GM18498 (cell line): ENCODE data around the gene AURKAIP1.
A peak's percentile ranks its signal among the peaks of the same experiment; 100 is the strongest.

Source experiments
- ATAC-seq: cut with Tn5 transposase; IDR thresholded peaks from one replicate; pipeline ENCODE4 v1.9.1; 2021; ENCODE audit warnings: mild to moderate bottlenecking, moderate library complexity; ENCODE audit not compliant: unreplicated experiment

Gene AURKAIP1

GRCh38 chr1:1348420-1349255 lies 26.4 kb downstream of the AURKAIP1 start:
- ATAC-seq = peak; percentile 36

- no peak for ATAC-seq
Observed at GRCh38 chr1:1347663-1348419, 27.2 kb downstream of the AURKAIP1 start.

GRCh38 chr1:1347026-1347595 lies 27.9 kb downstream of the AURKAIP1 start:
- no peak for ATAC-seq

GRCh38 chr1:1346501-1346890 lies 28.5 kb downstream of the AURKAIP1 start:
- no peak for ATAC-seq

DNA sequence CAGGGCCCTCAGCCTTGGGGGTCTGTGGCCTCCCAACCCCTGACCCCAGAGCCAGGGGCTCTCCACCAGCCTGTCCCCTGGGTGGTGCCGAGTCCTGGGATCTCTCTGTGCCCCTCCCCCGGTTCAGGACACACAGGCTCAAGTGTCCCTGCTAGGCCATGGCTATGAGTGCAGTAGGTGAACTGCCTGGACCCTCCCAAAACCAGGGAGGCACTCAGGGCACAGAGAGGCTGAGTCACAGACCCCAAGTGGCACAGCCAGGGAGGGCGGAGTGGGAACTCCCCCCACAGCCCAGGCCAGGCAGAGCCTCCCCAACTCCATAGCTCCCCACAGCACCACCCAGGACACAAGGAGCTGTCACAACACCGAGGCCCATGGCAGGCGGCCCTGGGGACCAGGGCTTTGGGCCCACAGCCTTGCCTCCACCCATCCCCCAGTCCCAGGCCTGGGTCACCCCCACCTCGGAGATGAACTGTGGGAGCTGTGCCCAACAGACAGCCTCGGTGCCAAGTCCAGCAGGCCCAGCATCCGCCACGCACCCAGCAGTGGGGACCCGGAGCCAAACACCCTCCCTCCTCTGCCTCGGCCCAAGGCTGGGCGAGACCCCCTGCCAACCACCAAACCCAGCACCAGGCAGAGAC lies 29.0 kb downstream of the AURKAIP1 start:
- no peak for ATAC-seq

- ATAC-seq = no peak
Observed at GRCh38 chr1:1345384-1345783, 29.6 kb downstream of the AURKAIP1 start.

DNA sequence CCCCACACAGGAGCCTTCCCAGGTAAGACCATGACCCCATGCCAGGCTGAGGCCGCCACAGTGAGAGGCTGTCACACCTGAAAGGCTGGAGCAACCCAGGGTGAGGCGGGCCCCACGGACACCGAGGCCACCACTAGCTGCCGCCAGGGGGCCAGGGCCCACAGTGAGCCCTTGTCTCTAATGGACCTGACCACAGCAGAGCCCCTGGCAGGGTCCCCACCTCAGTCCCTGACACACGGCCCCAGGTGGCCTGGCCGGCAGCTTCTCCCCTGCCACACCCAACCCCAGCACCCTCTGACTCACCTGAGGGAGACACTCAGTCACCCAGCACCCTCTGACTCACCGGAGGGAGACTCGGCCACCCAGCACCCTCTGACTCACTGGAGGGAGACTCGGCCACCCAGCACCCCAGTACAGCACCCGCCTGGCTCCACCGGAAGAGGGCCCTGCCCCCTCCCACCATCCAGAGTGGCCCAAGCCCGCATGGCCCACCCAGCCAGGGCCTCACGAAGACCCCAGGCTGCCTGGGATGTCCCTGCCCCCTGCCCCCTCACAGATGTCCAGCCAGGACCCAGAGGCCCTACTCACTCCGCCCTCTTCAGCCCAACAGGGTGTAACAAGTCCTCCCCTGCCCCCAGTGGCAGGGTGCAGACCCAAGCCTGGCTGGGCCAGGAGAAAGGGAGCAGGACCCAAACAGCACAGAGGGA lies 30.2 kb downstream of the AURKAIP1 start:
- no peak for ATAC-seq

DNA sequence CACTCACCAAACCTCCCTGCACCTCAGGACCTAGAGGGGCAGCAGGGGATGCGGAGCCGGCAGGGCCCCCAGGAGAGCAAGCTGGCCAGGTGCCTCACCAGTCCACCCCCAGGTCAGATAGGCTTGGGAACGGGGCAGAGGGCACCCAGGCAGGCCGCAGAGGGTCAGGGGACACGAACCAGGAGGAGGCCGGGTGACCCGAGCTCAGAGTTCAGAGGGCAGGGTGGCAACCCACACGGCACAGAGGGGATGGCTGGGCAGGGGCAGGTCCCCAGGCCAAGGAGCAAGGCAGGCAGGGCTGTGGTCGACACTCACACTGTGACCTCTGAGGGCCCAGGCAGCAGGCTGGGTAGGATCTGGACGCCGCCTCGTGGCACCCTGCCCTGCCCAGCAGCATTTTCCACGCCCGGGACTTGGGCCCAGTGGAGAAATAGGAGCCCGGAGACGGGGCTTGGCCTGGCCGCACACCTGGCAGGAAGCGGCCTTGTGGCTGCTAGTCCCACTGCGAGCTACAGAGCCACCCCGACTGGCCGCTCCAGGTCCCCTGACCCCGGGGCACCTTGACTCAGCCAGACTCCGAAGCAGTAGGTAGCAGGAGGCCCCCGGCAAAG lies 31.1 kb downstream of the AURKAIP1 start:
- ATAC-seq = no peak

- no peak for ATAC-seq
Observed at GRCh38 chr1:1342584-1343115, 32.4 kb downstream of the AURKAIP1 start.

DNA sequence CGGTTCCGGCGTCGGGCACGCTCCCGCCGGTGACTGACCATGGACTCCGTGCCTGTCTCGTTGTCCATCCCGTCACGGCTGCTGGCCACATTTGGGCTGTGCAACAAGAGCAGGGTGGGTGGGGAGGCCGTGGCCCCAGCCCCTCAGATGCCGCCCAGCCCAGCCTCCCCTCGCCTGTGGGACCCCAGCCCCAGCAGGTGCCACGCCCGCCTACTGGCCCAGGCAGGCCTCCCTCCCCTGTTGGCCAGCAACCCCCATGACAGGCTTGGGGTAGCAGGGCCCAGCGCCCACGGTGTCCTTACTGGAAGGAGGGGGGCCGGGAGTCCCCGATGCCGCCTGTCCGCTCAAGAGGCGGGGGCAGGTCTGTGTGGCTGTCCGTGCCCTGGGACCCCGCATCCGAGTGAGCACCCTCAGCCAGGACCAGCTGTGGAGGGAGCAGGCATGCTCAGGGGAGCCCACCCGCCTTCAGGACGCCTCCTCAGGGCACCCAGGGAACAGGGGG lies 32.9 kb downstream of the AURKAIP1 start:
- ATAC-seq = no peak

DNA sequence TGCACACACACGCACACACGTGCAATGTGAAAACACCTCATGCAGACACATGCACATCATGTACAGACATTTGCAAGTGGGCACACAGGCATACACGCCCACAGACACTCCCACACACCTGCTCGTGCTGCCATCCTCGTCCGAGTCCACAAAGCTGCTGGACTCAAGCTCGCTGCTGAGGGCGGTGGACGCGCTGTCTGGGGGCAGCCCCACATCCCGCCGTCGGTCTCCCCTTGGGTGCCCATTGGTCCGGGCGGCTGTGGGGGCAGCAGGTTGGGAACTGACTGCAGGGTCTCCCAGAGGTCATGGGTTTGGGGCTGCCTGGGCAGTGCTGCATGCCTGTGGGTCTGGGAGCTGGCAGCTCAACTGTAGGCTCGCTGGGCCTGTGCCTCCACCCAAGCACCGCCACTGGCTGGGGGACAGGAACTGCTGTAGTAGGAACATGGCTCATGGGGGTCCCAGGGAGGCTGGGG lies 33.4 kb downstream of the AURKAIP1 start:
- no peak for ATAC-seq

DNA sequence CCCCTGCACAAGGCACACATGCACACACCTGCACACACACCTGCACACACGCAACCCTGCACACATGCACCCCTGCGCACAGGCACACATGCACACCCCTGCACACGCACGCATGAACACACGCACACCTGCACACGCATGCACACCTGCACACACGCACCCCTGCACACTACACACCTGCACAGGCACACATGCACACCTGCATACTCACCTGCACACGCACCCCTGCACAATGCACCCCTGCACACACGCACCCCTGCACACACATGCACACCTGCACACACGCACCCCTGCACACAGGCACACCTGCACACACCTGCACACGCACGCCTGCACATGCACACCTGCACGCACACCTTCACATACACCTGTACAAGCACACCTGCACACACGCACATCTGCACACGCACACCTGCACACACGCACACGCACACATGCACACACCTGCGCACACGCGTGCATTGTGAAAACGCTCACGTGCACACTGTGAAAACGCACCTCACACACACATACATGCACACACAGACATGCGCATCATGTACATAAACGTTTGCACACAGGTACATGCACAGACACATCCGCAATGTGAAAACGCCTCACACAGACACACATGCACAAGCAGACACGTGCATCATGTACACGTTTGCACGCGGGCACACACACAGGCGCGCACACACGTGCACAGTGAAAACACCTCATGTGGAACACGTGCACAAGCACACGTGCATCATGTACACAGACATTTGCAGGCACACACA lies 34.0 kb downstream of the AURKAIP1 start:
- ATAC-seq = no peak

DNA sequence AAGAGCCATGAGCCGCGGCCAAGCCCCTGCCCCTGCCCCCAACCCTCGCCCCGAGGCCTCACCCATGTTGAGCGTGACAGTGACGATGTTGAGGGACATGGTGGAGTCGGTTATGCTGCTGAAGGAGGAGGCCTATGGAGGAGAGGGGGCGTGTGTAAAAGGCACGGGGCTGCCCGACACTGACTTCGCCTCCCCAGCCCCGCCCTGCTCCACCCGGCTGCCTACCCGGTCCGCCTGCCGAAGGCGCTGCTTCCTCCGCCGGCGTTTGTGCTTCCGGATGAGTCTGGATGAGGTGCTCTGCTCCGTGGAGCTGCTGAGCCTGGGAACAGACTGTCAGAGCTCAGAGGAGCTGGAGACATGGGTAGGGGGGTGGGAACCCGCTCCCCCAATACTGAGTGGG lies 34.8 kb downstream of the AURKAIP1 start:
- ATAC-seq = no peak

DNA sequence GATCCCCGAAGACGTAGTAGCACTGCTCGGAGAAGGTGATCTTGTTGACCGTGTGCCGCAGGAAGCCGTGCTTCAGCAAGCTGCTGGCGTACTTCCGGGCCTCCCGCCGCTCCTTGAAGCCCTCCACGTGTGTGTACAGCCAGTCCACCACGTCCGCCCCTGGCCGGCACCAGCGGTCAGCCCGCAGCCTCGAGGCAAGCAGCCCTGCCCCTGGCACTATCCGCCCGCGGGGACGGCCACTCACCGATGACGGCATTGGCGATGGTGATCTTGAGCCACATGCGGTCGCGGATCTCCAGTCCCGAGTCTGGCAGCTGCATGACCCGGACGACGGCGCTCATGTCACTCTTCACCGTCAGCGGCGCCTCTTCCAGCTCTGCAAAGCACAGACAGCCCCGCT lies 36.7 kb downstream of the AURKAIP1 start:
- ATAC-seq = no peak

DNA sequence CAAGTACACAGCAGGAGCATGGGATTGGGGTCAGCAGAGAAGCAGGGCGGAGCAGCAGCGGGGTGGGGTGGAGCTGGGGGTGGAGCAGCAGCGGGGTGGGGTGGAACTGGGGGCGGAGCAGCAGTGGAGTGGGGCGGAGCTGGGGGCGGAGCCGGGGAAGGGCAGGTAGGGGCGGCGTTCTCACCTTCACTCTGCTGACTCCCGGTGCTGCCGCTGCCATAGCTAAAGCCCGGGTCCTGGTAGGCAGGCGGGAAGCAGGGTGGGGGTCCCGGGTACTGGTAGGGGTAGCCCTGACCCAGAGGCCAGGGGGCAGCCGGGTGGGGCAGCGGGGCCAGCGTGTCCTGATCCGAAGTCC lies 37.2 kb downstream of the AURKAIP1 start:
- ATAC-seq = no peak

- no peak for ATAC-seq
Observed at GRCh38 chr1:1336931-1337792, 37.8 kb downstream of the AURKAIP1 start.

DNA sequence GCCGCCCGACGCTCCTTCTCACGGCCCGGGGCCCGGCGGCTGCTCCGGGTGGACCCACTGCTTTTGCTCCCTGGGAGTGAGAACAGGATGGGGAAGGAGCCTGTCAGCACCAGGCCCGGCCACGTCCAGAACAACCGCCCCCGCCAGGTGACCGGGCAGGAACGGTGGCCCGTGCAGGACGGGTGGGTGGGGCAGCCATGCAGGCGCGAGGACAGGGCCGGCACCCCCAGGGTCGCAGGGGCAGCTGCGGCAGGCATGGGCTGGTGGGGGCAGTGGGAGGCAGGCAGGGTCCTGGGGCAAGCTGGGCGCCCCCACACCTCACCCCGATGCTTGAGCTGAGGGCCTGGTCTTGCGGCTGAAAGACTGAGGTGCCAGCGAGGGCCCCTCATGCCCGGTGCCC lies 38.6 kb downstream of the AURKAIP1 start:
- no peak for ATAC-seq

GRCh38 chr1:1335792-1336248 lies 39.2 kb downstream of the AURKAIP1 start:
- no peak for ATAC-seq
